Tibial nerve (tissue), 4 donors: Measurements from ENCODE around the gene SIK2. TPM values are rescaled to one million over a fixed set of nuclear protein-coding genes. Genes with fewer than 3 reads are reported as not detected.

Source experiments
- DNase-seq, 2 donors: peaks; one replicate each; pipeline ENCODE4 v3.0.0-alpha.2; 2019; ENCODE audit warnings: low spot score in 2 of 2
- H3K27ac ChIP-seq, 4 donors: fragments of 200-600 bp; sonication (generic) in 3 of 4; one replicate each; pipeline ENCODE4 v1.5.1; 2017 to 2019; ENCODE audit warnings: mild to moderate bottlenecking in 1 of 4
- H3K27me3 ChIP-seq, 2 donors: fragments of 200-600 bp; sonication (generic) in 1 of 2; one replicate each; pipeline versions ENCODE4 v1.5.1 to v1.6.0; 2017 to 2019
- H3K36me3 ChIP-seq, 3 donors: fragments of 200-600 bp; sonication (generic); one replicate each; pipeline ENCODE4 v1.5.1; 2018 to 2019
- H3K4me1 ChIP-seq, 4 donors: fragments of 200-600 bp; sonication (generic) in 3 of 4; one replicate each; pipeline ENCODE4 v1.5.1; 2017 to 2019
- H3K4me3 ChIP-seq, 4 donors: fragments of 200-600 bp; sonication (generic) in 3 of 4; one replicate each; pipeline ENCODE4 v1.5.1; 2017 to 2019; ENCODE audit warnings: mild to moderate bottlenecking in 1 of 4, moderate library complexity in 1 of 4
- H3K9me3 ChIP-seq, 4 donors: fragments of 200-600 bp; sonication (generic) in 3 of 4; one replicate each; pipeline ENCODE4 v1.5.1; 2017 to 2019
- EP300 ChIP-seq, 2 donors: sonication (generic); formaldehyde crosslinking; IDR thresholded peaks; one replicate each; pipeline ENCODE4 v1.6.1; 2017; ENCODE audit warnings: antibody characterized with exemption in 2 of 2, mild to moderate bottlenecking in 1 of 2
- POLR2A ChIP-seq, 2 donors: fragments of 450-650 bp; IDR thresholded peaks; one replicate each; pipeline ENCODE4 v1.6.1; 2017; ENCODE audit warnings: antibody characterized with exemption in 2 of 2, mild to moderate bottlenecking in 2 of 2, moderate library complexity in 2 of 2
- WGBS, 2 donors: methylation state at CpG; one replicate each; pipeline ENCODE4 v1.1.5; 2018; 5-methylcytosine and 5-hydroxymethylcytosine counted together
- total RNA-seq, 4 donors: library from RNA; depleted of rRNA; stranded (reverse); fragments of >200 nt; gene quantifications; one replicate each; pipeline ENCODE4 v1.1.0, GENCODE V29; 2016
- TF ChIP-seq, protein P1 (sequence below), 5 experiments: fragments of 200-600 bp in 3 of 5; fragments of 450-650 bp in 2 of 5; sonication (generic) in 3 of 5; IDR thresholded peaks; one replicate each; pipeline ENCODE4 v1.5.1; 2016 to 2019; ENCODE audit warnings: antibody characterized with exemption in 5 of 5, mild to moderate bottlenecking in 3 of 5, moderate library complexity in 2 of 5

Gene SIK2
- total RNA-seq, 4 donors from 2014 or later = 19.7 to 27.6 (median 24.1) TPM

GRCh38 chr11:111736181-111736590, 133.9 kb downstream of the SIK2 start:
- DNase-seq = no peak
- no peaks in the 10 kb centered on the region for H3K27me3 ChIP-seq
- peak overlapping the region in 2 of 4 donors; percentile 37 to 56 for H3K4me3 ChIP-seq
- H3K27ac ChIP-seq = peak overlapping the region; percentile 90 to 99 (median 94)
- peaks cover 0 to 81% (median 60%) of the 10 kb centered on the region in 4 donors for H3K4me1 ChIP-seq
- H3K36me3 ChIP-seq = peaks cover 0 to 11% (median 0%) of the 10 kb centered on the region in 3 donors
- TF ChIP-seq POLR2A (IDR thresholded peaks at IDR 0.05) (peak in 1 of 2 donors; percentile 0), EP300 (IDR thresholded peaks at IDR 0.05) (no peak)
- TF ChIP-seq, protein P1, sequence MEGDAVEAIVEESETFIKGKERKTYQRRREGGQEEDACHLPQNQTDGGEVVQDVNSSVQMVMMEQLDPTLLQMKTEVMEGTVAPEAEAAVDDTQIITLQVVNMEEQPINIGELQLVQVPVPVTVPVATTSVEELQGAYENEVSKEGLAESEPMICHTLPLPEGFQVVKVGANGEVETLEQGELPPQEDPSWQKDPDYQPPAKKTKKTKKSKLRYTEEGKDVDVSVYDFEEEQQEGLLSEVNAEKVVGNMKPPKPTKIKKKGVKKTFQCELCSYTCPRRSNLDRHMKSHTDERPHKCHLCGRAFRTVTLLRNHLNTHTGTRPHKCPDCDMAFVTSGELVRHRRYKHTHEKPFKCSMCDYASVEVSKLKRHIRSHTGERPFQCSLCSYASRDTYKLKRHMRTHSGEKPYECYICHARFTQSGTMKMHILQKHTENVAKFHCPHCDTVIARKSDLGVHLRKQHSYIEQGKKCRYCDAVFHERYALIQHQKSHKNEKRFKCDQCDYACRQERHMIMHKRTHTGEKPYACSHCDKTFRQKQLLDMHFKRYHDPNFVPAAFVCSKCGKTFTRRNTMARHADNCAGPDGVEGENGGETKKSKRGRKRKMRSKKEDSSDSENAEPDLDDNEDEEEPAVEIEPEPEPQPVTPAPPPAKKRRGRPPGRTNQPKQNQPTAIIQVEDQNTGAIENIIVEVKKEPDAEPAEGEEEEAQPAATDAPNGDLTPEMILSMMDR (IDR thresholded peaks at IDR 0.05) = no peak
- H3K9me3 ChIP-seq = no peaks in the 10 kb centered on the region
- WGBS, 2 donors = 29 to 32% methylated on average over 11 of the region's 11 CpGs

- Histone ChIP-seq H3K27me3 (no peaks in the 10 kb centered on the region), H3K36me3 (peaks cover 0 to 18% (median 0%) of the 10 kb centered on the region in 3 donors), H3K9me3 (no peaks in the 10 kb centered on the region), H3K4me3 (no peak overlapping the region), H3K4me1 (peaks cover 0 to 74% (median 54%) of the 10 kb centered on the region in 4 donors), H3K27ac (peak overlapping the region; percentile 90 to 99 (median 94))
- no peak for TF ChIP-seq EP300 (IDR thresholded peaks at IDR 0.05)
- TF ChIP-seq, protein P1 (IDR thresholded peaks at IDR 0.05) = no peak
- no peak for TF ChIP-seq POLR2A (IDR thresholded peaks at IDR 0.05)
- 49 to 55% methylated on average over 15 of the region's 15 CpGs for WGBS, 2 donors
- no peak for DNase-seq
These were observed 134.6 kb downstream of the SIK2 start for GRCh38 chr11:111736621-111737443.

- Histone ChIP-seq H3K9me3 (no peaks in the 10 kb centered on the region), H3K27me3 (no peaks in the 10 kb centered on the region), H3K4me1 (peaks cover 0 to 66% (median 49%) of the 10 kb centered on the region in 4 donors), H3K27ac (peak overlapping the region; percentile 90 to 99 (median 94)), H3K4me3 (no peak overlapping the region), H3K36me3 (peaks cover 0 to 21% (median 0%) of the 10 kb centered on the region in 3 donors)
- DNase-seq = no peak
- TF ChIP-seq EP300 (IDR thresholded peaks at IDR 0.05) = no peak
- TF ChIP-seq, protein P1 (IDR thresholded peaks at IDR 0.05) = no peak
- 42 to 51% methylated on average over 9 to 14 of the region's 14 CpGs for WGBS, 2 donors
These were observed 135.4 kb downstream of the SIK2 start for GRCh38 chr11:111737444-111738210.

DNA sequence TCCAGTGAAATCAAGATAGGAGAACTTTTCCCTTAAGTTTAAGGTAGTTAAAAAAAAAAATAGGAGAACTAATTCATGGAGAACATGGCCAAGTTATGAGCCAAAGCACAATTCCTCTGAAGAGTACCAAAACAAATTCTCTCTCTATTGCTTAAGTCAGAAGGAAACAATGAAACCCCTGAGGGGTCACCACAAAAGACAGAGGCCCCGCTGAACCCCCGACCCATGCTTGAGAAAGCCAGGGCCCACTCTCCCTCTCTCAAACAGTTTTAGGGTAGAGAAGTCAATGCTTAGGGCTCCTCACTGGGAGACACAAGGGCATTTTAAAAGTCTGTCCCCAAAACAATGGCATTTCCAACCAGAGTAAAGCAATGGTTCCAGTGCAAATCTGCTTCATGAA, 137.1 kb downstream of the SIK2 start:
- Histone ChIP-seq H3K9me3 (no peaks in the 10 kb centered on the region), H3K27ac (peak overlapping the region in 2 of 4 donors; percentile 98 to 99), H3K27me3 (no peaks in the 10 kb centered on the region), H3K36me3 (peaks cover 0 to 36% (median 0%) of the 10 kb centered on the region in 3 donors), H3K4me1 (peaks cover 0 to 56% (median 35%) of the 10 kb centered on the region in 4 donors), H3K4me3 (no peak overlapping the region)
- no peak for DNase-seq
- WGBS, 2 donors = 66 to 79% methylated on average over 2 of the region's 2 CpGs
- TF ChIP-seq EP300 (IDR thresholded peaks at IDR 0.05) (no peak), POLR2A (IDR thresholded peaks at IDR 0.05) (no peak)
- TF ChIP-seq, protein P1 (IDR thresholded peaks at IDR 0.05) = no peak
